HG03521 (cell line): ENCODE data around the gene CTSL.

Source experiments
- ATAC-seq: cut with Tn5 transposase; IDR thresholded peaks from one replicate; pipeline ENCODE4 v1.9.1; 2021; ENCODE audit warnings: mild to moderate bottlenecking, moderate library complexity; ENCODE audit not compliant: unreplicated experiment

CTSL gene

GRCh38 chr9:87699835-87700234 is 26.1 kb upstream of the CTSL start:
- no peak for ATAC-seq

- no peak for ATAC-seq
Measured at GRCh38 chr9:87701491-87701890, 24.4 kb upstream of the CTSL start.

GRCh38 chr9:87701931-87702421 is 23.9 kb upstream of the CTSL start:
- ATAC-seq: no peak

GRCh38 chr9:87702921-87703320 is 23.0 kb upstream of the CTSL start:
- ATAC-seq: no peak

GRCh38 chr9:87703636-87704276 is 22.2 kb upstream of the CTSL start:
- ATAC-seq: no peak

- no peak for ATAC-seq
Measured at GRCh38 chr9:87704342-87704741, 21.6 kb upstream of the CTSL start.

GRCh38 chr9:87706066-87706739 is 19.7 kb upstream of the CTSL start:
- no peak for ATAC-seq

GRCh38 chr9:87707805-87708506 is 18.0 kb upstream of the CTSL start:
- no peak for ATAC-seq

GRCh38 chr9:87708546-87708945 is 17.4 kb upstream of the CTSL start:
- no peak for ATAC-seq

- ATAC-seq: no peak
Measured at GRCh38 chr9:87708986-87709728, 16.8 kb upstream of the CTSL start.

GRCh38 chr9:87710443-87710842 is 15.5 kb upstream of the CTSL start:
- ATAC-seq: no peak

- ATAC-seq: no peak
Measured at GRCh38 chr9:87711857-87712800, 13.8 kb upstream of the CTSL start.

- no peak for ATAC-seq
Measured at GRCh38 chr9:87712801-87713277, 13.1 kb upstream of the CTSL start.

GRCh38 chr9:87713278-87713987 is 12.5 kb upstream of the CTSL start:
- no peak for ATAC-seq

- ATAC-seq: no peak
Measured at GRCh38 chr9:87713988-87714330, 12.0 kb upstream of the CTSL start.

- no peak for ATAC-seq
Measured at GRCh38 chr9:87714819-87715218, 11.1 kb upstream of the CTSL start.

- no peak for ATAC-seq
Measured at GRCh38 chr9:87716141-87716540, 9.8 kb upstream of the CTSL start.

- ATAC-seq: no peak
Measured at GRCh38 chr9:87717456-87717855, 8.5 kb upstream of the CTSL start.

- ATAC-seq: no peak
Measured at GRCh38 chr9:87718231-87718630, 7.7 kb upstream of the CTSL start.
